A172 (cell line): ENCODE data around the gene SCN9A. TPM values are rescaled to one million over a fixed set of nuclear protein-coding genes. Genes with fewer than 3 reads are reported as not detected.
A peak's percentile ranks its signal among the peaks of the same experiment; 100 is the strongest.
"Not testable (repeated sequence)": the region's sequence is repeated elsewhere in the genome, so short reads cannot be mapped to it uniquely, and the experiment has no call there.

Experiments used
- DNase-seq: peaks from one replicate; pipeline ENCODE4 v3.0.0-alpha.2; 2015; ENCODE audit warnings: low spot score
- total RNA-seq: library from RNA; depleted of rRNA; stranded (reverse); fragments of >200 nt; shearing (Covaris generic); gene quantifications from 2 replicates; pipeline ENCODE4 v1.2.3, GENCODE V29; 2014

Gene SCN9A
- total RNA-seq, 1 experiment from 2014 or later, result 8.2 TPM

- peak; percentile 34 for DNase-seq
Observed at GRCh38 chr2:166375195-166375735, 479 bp downstream of the SCN9A start.

DNA sequence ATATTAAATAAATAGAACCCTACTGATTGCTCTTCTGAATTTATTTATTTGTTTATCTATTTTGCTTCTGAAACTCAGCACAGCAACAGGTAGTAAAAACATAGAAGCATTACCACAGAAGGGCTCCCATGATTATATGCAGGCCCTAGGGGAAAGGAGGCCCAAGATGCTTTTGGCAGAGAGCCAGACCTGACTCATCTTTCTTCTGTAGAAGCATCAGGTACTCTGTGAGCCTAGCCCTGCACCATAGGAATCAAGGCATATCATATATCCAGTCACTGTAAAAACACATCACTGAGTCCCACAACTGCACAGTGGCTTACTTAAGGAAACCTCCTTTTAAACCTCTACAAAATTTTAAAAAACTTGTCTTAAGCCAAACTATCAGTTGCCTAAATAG, 1.8 kb downstream of the SCN9A start:
- DNase-seq, result peak; percentile 81

DNA sequence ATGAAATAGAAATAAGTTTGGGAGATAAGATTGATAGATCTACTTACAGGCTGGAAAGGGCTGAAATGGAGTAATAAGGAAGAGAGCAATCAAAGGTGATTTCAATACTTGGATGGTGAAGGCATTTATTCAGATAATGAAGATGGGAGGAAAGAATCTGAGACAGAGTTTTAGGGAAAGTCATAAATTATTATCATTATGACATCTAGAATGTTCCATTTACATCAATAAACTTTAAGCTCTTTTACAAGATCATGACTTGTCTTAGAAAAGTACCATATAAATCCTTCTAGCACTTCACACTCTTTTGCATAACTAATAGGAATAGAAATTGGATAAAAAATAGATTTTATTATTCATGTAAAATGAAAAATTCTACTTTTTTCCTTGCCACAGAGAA, 2.2 kb downstream of the SCN9A start:
- no peak for DNase-seq

DNA sequence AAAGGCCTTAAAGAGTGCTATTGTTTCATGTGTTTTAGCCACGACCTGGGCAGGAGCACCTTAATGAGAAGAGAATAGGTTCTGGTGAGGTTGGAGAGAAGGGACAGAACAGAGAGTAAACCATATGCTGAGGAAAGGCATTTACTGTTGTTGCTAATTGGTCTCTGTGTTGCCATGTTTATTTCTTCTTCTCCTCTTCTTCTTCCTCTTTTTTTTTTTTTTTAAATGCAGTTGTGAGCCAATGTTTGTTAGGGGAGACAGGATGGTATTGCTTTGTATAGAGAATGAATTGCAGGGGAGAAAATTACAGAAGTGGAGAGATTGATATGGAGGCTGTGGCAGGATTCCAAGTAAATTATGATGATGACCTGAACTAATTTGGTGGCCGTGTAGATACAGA, 2.6 kb downstream of the SCN9A start:
- no peak for DNase-seq

GRCh38 chr2:166372046-166372445, 3.7 kb downstream of the SCN9A start:
- DNase-seq, result no peak

- no peak for DNase-seq
Observed at GRCh38 chr2:166365803-166366420, 9.8 kb downstream of the SCN9A start.

DNA sequence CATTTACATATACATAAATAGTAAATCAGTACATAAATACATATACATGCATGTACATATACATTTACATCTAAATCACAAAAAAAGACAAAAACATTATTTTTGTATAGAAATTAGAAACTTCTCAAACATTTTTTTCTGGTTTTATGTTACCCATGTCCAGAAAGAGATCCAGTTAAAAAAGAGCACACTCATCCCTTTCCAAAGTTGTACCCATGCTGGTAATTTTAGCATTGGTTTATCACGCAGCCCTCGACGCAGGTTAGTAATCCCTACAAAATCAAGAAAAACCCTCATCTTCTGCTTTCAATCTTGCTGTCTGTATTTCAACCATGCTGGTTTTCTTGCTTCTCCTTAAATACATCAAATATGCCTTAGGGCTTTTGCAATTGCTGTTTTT, 10.5 kb downstream of the SCN9A start:
- DNase-seq, result no peak

- DNase-seq, result no peak
Observed at GRCh38 chr2:166364476-166365161, 11.1 kb downstream of the SCN9A start.

DNA sequence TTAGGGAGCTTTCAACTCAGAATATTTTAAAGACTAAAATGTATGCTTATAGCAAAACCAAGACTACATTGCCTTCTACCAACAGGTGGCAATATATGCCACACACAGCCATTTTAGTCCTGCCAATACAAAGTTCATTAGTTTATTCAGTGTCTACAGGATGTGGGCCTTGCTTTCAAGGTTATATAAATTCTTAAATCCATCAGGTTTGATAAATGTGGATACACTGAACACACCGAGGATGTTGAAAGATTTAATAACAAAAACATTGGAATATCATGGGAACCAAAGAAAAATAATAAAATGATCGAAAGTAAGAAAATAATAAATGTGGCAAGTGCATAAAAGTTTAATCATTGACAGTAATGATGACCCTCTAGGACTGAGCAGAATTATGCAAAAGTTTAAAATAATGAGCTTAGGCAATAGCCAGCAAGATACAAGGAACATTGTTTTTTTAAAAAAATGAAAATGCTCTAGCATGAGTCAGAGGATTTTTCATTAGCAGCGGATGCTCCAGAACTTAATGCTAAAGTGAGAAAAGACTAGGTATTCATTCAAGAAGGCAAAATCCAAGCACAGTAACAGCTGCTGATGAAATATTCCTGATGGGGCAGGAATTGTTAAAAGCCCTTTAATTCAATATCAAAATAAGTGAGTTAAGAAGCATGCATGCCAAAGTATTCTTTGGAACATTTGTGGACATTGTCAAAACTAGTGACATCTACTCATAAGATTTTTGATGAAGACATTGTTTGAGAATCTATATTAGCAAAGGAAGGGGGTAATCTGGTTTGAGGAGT, 14.2 kb downstream of the SCN9A start:
- peak; percentile 58 for DNase-seq

- no peak for DNase-seq
Observed at GRCh38 chr2:166360906-166361305, 14.8 kb downstream of the SCN9A start.

DNA sequence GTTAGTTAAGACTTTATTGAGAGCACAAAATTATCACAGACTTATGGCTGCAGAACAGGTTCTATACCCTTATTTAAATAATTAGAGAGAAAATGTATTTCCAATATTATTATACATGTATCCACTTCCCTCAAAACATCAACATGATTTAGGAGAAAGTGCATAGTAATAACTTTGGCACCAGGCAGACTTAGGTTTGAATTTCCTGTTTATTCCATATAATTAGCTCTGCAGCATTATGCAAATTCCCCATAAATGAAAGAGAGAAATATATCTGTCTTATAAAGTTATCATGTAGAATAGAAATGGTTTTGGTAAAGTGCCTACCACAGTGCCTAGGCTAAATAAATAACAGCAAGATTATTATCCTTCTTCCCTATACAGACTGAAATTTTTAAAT, 15.3 kb downstream of the SCN9A start:
- no peak for DNase-seq

DNA sequence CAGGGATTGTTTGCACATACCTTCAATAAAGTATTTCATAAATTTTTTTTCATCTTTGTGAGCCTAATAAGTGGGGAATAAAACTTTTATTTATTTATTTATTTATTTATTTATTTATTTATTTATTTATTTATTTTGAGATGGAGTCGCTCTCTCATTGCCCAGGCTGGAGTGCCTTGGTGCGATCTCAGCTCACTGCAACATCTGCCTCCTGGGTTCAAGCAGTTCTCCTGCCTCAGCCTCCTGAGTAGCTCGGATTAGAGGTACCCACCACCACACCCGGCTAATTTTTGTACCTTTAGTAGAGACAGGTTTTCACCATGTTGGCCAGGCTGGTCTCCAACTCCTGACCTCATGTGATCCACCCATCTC, 17.8 kb downstream of the SCN9A start:
- not testable (repeated sequence) for DNase-seq

- DNase-seq, result no peak
Observed at GRCh38 chr2:166357068-166357949, 18.4 kb downstream of the SCN9A start.

- DNase-seq, result no peak
Observed at GRCh38 chr2:166351319-166351718, 24.4 kb downstream of the SCN9A start.

- DNase-seq, result no peak
Observed at GRCh38 chr2:166350525-166350924, 25.2 kb downstream of the SCN9A start.

DNA sequence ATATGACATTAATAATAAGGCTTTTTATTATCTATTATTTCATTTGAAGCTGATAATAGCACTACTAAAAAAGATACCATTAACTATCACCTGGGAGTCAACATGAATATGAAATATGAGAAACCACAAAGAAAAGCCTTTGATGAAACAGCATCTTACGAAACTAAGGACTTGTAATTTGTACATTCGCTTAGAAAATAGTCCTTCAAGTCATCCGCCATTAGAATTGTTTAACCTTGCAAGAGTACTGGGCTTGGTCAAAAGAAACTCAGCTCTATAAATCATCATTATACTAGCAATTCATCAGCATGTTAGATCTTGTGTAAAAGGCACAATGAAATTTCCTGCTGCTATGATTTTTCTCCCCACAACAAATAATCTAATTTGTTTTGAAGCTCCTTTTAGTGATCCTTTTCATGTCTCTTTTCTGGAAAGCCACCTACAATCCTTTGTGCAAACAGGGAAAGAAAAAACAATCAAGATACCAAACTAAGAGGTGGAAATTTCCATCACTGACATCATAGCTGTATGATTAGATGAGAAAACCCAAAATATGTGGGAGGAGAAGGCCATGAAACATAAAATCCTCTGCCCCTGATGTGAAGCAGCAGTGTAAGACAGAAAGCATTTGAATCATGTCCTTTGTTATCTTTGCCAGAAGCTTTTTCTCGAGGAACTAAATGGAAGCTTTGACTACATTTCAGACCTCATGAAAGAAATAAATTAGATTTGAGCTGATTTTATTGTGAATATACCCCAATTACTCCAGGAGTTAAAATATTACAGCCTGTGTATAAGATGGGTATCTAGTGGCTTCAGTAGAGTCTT, 31.2 kb downstream of the SCN9A start:
- DNase-seq, result no peak

GRCh38 chr2:166343467-166343866, 32.3 kb downstream of the SCN9A start:
- DNase-seq, result no peak

- DNase-seq, result no peak
Observed at GRCh38 chr2:166341426-166341825, 34.3 kb downstream of the SCN9A start.

- DNase-seq, result no peak
Observed at GRCh38 chr2:166338831-166339339, 36.9 kb downstream of the SCN9A start.

DNA sequence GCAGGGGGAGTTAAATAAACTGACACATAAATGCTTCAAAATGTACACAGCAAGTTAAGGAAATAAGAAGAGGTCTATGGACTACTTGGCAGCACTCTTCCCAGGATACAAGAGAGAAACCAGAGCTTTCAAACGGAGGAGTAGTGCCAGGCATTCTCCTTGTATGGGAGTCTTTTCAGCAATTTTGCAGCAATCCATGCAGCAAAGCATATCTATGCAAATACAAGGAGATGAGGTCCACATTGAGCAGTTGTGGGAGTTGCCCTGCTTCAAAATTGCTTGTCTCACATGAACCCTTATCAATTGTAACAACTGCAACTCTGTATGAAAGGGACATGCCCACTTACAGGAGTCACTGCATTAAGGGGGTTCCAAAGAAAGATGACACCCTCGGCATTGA, 37.8 kb downstream of the SCN9A start:
- DNase-seq, result no peak

- DNase-seq, result no peak
Observed at GRCh38 chr2:166335284-166335683, 40.5 kb downstream of the SCN9A start.
